NCI-H2227 treated with DMSO at 0.1 percent for 48 hours (cell line): ENCODE results near the gene ENG.
"Not testable (repeated sequence)": the region's sequence is repeated elsewhere in the genome, so short reads cannot be mapped to it uniquely, and the experiment has no call there.

Experiments
- DNase-seq: peaks from one replicate; lab custom pipeline; 2025; lab: John Stamatoyannopoulos, UW

The ENG gene

DNA sequence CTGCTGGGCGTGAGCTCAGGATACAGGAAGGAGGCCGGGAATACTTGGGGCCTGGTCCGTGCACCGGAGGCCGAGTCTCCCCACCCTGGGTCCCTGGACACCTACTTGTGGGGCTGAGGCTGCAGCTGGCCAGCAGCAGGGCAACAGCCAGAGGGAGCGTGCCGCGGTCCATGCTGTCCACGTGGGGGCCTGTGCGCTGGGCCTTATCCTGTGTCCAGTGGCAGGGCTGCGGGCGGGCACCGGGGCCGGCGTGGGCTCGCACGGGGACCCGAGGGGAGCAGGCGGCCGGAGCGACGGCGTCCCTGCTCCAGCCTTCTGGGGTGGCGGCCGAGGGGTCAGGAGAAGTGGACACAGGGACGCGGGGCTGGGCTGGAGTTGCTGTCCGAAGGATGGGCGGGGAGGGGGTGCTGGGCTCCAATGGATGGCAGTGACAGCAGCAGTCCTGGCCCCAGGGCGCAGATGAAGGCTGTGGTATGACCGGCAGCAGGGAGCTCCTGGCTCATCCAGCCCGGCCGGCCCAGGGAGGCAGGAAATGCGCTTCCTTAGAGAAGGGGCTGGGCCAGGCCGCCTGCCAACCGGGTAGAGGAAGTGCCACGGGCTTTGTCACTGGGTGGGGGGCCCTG, at the start of gene ENG:
Gene ENG (minus strand): TSS at position 475 of the 623 bp plus-strand sequence. CDS start 303 bp downstream, at position 172.
- DNase-seq: no peak

DNA sequence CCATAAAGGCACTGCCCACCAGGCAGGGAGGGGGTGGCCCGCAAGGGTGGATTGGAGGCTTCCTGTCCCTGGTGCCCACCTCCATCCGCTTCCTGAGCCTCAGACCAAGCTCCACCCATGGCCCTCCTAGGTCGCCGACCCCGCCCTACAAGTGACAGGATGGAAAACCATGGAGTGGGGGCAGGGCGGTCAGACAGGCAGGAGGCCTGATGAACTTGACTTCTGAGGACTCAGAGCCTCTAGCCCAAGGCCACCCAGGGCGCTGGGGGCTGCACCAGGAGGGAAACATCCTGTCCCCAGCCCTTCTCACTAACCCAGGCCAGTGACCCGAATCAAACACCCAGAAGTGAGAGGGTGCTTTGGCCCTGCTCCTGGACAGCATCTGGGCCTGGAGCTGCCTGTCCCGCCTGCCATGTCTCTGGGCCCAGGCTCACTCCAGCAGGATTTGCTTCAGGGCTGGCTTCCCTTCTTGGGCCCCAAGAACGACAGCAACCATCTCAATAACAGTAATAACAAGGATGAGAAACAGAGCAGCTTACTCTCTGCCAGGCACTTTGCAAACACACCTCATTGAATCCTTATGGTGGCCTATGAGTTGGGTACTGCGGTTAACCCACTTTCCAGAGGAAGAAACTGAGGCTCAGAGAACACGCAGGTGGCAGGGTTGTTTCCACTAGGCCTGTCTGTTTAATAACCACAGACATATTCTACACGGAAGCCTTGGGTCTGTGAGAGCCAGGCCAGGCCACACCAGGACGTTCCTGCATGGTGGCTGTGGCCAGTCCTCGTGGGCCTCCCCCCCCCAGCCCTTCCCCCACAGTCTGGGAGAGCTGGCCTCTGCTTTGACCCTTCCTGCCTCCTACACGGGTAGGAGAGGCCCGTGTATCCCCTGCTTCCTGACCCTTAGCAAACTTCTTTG, 49.4 kb upstream of the ENG start:
- DNase-seq: no peak

DNA sequence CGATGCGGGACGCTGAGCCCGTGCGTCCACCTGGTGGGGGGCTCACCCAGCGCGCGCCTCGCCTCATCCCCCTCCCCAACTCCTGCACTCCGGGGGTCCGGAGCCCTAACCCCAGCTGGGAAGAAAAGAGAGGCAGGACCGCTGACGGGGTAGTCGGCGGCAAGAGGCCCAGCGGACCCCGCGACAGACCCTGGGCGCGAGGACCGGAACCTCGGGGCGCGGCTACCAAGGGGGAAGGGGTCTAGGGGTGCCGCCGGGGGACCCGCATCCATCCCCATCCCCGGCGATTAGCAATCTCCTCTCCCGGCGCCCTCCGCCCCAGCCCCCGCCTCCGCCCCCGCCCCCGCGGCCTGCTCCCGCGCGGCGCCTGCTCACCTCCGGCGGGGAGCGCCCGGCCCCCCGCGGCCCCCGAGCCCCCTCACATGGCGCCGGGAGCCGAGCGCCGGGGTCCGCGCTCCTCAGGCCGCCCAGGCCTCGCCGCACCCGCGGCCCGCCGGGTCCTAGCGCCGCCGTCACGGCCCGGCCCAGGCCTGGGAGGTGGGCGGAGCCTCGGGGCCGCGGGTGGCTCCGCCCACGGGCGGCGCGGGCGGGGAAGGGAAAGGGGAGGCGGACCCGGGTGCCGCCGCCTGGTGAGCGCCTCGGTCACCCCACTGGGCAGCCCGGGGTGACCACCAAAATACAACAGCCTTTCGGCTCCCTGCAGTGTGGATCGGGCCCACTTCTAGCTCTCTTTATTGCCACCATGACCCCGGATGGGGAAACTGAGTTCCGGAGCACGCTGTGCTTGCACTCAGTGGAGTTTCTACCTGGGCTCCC, 44.9 kb upstream of the ENG start, which contains the start of gene ST6GALNAC6:
Gene ST6GALNAC6 (minus strand): TSS at position 476 of the 816 bp plus-strand sequence. CDS start 1,622 bp downstream, outside the sequence.
- DNase-seq: peak; percentile 11

DNA sequence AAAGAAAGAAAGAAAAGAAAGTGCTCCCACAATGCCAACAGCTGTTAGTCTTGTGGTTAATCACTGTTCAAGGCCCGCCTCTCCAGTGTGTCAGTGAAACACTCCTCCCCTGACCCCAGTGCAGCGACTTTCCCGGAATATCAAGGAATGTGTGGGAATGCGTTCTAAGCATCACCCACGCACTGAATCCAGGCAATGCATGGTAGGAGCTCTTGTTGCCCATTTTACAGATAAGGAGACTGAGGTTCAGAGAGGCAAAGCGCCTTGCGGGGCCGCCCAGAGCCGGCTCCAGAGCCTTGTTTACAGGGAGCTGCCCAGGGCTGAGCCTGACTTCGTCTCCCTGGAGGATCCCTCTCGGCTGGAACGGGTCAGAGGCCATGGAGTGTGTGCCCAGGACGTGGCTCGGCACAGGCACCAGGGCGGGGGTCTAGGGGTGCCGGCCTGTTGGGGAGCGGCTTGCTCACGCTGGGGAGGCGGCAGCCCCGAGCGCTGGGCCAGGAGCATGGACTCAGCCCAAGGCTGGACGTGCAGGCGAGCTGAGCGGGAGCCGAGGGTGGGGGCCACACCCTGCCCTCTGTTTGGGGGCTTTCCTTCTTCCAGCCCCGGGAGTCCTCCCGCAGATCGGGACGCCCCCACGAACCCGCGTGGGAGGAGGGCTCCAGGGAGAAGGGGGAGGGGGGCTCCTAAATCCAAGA, 44.1 kb upstream of the ENG start:
- DNase-seq: no peak

DNA sequence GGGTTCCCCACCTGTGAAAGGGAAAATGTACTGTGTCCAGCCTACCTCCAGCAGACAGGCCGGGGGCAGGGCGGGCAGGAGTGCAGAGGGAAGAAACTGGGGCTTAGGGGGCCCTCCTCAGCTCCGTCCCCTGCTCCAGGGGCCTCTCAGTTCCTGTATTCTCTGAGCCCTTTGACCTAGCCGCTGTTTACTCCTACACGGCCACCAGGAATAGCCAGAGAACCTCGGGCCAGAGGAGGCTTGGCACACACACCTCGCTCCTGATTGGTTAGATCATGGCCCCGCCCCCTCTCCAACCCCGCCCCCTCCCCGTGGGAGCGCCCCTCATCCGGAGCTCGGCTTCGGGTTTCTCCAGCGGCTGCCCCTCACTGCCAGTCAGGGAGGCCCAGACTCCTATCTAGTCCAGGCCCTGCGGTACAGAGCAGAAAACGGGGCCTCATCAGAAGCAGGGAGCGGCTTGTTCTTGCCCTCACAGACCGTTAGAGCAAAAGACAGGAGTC, 42.8 kb upstream of the ENG start:
- no peak for DNase-seq

DNA sequence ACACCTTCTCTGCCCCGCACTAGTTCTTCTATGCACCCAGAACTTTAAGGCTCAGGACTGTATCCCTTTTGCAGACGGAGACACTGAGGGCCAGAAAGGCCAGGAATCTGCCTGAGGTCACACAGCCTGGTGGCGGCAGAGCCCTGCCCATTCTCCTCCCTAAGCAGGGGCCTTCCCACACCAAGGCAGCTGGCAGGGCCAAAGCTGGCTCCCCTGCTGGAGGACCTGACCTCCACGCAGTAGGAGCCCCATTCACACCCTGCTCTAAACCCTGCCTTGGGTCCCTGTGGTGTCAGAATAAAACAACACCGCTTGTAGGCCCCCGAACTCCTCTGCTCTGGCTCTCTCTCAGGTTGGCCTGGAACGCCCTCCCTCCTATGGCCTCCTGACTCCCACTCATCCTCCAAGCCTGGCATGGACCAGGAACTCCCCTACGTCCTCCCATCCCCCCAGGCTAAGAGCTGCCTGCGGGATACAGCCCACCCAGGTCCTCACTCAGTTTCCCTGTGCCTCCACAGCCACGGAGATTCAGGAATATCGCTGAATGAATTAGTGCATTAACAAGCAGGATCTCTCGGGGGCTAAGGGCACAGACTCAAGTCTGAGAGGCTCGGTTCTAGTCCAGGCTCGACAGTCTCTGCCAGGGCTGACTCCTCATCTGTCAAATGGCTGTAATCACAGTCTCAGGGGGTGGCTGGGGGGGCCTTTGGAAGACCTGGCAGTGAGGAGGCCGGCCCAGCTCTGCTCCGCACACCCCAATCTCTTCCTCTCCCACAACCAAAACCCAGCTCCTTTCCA, 42.1 kb upstream of the ENG start:
- no peak for DNase-seq

DNA sequence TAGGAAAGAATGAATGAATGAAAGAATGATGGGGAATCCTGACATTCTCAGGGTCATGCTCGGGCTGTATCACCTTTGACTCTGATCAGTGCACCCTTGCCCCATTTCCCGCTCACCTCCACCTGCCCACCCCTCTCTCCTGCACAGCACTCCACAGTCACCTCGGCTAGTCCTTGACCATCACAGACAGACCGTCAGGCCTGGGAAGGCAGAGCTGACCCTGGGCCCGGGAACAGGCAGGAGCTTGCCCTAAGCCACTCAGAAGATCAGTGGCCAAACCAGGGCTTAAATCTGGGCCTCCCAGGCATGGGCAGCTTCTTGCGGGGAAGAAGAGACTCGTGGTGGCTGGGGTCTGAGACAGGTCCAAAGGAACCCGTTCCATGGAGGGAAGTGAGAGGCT, 41.4 kb upstream of the ENG start:
- no peak for DNase-seq

DNA sequence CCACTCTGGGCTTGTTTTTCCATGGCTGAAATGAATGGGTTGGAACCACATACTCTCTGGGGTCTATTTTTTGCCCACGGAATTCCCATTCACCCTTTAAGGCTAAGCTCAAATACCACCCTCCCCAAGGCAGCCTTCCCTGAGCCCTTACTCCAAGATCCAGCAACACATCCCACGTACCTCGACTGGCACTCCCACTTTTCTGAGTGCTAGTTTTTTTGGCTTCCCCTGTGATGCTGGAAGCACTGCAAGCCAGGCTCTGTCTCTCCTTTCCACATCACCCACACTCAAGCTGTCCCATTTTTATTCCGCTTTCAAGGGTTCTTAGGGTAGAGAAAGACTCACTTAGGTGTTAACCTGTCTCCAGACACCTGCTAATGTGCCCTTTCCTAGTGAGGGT, 38.9 kb upstream of the ENG start:
- DNase-seq: no peak

DNA sequence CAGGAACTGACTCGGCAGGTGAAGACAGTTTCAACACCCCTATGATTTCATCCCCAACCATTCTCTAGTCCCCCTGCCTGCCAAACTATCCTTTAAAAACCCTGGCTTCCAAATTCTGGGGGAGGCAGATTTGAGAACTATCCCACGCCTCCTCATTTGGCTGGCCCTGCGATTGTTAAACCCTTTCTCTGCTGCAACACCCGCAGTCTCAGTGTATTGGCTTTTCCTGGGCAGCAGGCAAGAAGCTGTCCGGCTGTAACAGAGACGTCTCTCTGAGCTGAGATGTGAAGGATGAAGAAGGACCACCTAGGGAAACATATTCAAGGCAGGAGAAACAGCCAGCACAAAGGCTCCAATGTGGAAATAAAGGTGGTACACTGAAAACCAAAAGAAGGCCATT, 38.4 kb upstream of the ENG start:
- no peak for DNase-seq

DNA sequence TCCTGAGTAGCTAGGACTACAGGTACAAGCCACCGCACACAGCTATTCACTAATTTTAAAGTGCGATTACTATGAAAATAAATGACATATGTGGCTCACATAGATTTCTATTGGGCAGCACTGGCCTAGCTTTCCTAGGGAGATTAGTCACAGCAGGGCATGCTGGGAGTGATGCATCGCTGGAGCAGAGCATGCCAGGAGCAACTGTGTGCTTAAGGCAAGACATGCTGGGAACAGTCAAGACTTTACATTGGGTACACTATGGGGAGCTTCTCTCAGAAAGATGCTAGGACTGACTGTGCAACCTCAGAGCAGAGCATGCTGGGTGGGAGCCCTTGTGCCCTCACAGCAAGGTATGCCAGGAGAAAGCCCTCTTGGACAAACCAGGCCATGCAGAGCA, 35.6 kb upstream of the ENG start:
- DNase-seq: no peak

DNA sequence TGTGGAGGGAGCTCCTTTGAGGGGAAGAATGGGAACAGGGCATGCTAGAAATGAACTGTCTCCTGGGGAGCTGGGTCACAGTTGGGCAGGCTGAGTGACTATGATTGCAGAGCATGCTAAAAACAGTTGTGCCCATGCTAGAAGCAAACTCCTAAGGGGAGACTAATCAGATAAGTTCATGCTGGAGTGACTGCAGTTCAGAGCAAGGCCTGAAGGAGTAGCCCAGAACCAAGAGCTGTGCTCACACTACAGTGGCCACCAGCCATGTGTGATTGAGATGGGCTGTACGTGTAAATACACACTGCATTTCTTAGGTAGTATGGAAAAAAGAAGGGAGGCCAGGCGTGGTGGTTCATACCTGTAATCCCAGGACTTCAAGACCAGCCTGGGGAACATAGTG, 33.3 kb upstream of the ENG start:
- no peak for DNase-seq

DNA sequence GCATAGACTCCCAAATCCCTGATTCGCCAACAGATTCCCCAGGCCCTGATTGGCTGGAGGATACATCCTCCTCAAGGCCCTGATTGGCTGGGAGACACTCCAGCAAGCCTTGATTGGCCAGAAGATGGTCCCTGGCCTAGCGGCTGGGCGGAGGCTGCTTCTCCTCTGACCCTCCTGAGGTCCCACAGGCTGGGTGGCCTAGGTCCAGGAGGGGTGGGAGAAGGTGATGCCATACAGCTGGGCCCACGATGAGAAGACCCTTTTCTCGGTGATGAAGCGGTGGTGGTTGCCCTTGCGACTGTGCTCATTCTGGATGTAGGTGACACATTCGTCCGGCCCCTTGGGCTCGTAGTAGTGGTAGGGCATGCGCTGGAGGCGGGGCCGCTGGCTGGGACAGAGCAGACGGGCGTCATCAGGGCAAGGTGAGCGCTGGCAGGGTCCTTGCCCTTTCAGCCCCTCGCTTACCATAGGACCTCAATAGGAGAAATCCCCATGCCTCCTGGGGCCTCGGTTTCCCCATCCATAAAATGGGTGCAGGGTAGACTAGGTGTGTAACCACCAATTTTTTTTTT, 32.0 kb upstream of the ENG start:
- no peak for DNase-seq

DNA sequence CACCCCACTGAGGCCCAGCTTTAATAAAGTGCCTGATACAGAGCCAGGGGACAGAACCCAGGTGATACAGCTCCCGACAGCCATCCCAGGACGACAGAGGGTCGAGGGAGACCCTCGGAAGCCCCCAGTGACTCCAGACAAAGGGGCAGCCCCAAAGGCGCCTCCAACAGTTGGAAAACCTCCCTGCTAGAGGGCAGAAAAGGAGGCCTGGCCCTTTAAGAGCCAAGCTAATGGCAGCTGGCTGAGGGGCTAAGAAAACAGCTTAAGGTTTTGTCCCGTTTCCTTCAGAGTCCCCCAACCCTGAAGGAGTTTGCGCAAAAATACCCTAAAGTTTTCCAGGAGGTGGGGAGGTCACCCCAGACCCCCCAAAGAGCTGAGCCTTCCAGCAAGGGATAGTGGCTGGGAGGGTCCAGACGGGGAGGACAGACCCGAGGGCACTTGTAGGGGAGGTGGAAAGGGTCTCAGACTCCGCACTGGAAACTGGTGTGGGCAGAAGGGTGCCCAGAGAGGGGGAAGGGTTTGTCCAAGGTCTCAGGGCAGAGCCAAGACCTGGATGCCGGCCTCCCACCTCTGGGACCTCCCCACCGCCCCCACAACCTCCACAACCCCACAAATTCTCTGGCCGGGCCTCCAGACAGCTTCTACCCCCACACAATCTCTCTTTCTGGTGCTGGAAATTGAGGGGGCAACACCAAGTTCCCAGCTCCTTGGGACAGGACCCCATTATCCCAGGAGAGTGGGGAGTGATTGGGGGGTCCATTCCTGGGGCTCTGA, 31.2 kb upstream of the ENG start:
- DNase-seq: no peak

DNA sequence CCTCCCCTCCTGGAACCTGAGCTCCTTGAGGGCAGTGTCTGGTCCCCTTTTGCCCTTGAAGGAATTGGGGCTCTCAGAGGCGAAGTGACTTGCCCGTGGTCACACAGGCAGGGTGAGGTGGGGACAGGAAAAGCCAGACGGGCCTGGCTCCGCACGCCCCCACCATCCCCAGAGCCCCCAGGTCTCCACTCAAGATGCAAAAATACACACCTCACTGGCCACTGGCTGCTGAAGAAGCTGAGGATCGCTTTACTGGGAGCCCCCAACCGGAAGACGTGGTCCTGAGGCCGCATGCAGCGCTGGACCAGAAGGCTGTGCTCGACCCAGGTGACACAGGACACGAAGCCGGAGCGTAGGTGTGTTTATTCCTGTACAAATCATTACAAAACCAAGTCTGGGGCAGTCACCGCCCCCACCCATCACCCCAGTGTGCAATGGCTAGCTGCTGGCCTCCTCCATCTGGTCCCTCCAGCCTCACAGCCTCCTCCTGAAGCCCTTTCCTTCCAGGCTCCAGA, 30.6 kb upstream of the ENG start:
- DNase-seq: no peak

DNA sequence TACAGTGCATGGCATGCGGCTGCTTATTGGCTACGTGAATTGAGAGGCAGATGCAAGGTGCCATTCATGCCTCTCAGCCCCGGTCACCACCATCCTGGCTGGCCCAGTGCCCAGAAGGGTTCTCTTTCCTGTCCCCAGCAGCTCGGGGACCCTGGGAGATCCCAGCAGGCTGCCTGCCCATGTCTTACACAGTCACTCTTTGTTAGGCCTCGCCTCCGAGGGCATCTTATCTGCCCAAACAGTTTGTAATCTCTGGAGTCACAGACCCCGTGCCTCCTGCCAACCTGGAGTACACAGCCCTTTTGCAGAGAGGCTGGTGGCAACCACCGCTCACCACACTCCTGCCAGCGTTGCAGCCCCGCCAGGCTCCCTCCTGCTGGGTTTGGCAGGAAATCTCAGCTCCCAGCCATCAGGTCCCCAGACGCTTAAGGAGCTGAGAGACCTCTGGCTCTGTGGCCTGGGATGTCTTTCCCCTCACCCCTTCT, 30.0 kb upstream of the ENG start:
- DNase-seq: no peak

DNA sequence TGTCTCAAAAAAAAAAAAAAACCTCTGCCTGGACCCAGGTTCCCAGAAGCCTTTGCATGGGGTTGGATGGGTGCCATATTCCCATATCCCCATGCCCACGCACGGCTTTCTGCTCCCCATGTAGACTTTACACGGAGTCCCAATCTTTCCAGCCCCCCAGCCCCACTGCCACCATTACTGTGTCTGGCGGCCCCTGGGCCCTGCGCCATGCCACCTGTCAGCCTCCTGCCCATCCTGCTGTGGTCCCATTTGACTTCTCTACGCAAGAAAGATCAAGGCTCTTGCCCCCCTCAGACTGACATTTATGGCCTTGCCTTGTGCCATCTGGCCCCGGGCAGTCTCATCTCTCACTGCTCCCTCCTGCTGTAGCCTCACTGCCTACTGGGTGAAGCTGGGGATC, 29.5 kb upstream of the ENG start:
- no peak for DNase-seq

DNA sequence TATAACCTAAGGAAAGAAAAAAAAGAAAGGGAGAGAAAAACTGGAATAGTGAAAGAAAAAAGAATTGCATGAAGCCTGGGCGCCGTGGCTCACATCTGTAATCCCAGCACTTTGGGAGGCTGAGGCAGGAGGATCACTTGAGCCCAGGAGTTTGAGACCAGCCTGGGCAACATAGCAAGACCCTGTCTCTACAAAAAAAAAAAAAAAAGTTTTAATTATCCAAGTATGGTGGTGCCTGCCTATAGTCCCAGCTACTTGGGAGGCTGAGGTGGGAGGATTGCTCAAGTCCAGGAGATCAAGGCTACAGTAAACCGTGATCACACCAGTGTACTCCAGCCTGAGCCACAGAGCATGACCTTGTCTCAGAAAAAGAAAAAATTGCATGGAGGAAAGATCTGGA, 27.3 kb upstream of the ENG start:
- DNase-seq: not testable (repeated sequence)

DNA sequence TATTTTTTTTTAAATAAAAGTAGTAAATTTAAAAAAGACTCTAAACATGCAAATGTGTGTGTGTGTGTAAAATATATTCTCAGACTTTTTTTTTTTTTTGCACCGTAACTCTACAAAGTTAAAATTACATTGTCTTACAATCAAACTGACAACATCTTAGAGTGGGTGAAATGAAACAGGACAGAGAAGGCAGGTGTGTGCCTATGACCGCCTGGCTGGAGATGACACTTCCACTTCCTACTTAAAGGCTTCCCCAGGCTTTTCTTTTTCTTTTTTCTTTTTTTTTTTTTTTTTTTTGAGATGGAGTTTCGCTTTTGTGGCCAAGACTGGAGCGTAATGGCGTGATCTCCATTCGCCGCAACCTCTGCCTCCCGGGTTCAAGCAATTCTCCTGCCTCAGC, 25.7 kb upstream of the ENG start:
- no peak for DNase-seq

DNA sequence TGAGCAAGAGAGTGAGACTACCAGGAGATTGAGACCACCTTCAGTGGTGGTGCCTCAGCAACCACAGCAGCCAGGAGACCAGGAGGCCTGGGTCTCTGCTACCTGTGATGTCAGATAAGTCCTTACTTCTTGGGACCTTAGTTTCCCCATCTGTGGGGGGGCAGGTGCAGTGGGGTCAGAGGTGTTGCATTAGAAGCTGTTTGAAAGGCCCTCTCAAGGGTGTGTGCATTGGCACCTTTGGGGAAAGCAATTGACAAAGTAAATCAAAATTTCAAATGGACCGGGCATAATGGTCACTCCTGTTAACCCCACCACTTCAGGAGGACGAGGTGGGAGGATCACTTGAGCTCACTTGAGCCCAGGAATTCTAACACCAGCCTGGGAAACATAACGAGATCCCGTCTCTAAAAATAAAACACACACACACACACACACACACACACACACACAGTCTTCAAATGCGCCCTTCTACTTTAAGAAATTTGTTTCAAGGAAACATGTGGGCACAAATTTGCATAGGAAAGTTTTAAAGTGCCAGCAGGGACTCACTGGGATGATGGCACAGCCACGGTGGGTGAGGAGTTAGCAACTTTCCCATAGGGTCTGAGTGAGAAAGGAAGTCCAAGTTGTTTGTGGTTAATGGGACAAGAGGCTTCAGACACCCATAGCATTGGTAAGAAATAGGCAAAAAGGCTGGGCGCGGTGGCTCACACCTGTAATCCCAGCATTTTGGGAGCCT, 24.4 kb upstream of the ENG start:
- no peak for DNase-seq
